ELF-1 (cell line): Measurements from ENCODE around the gene DENND2C.

ENCODE experiments used
- DNase-seq: peaks from one replicate; pipeline ENCODE4 v3.0.0-alpha.2; 2016; ENCODE audit warnings: low read depth, low spot score

The DENND2C gene

DNA sequence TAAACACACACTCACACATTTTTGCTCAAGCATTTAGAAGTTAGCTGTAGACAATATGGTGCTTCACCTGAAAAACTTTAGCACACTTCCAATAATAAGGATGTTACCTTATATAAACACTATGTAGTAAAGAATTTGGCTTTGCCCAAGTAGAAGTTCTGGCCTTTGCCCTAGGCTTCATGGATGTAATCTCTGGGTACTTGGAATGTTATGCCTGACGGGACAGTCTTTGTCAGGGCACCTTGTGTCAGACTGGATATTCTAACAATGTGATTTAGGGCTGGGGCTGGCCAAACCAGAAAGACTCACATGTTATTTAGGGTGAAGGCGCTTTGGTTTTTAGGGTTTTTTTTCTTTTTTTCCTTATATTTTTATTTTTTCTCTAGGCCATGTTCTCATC, 124.1 kb downstream of the DENND2C start:
- DNase-seq = peak; percentile 12

DNA sequence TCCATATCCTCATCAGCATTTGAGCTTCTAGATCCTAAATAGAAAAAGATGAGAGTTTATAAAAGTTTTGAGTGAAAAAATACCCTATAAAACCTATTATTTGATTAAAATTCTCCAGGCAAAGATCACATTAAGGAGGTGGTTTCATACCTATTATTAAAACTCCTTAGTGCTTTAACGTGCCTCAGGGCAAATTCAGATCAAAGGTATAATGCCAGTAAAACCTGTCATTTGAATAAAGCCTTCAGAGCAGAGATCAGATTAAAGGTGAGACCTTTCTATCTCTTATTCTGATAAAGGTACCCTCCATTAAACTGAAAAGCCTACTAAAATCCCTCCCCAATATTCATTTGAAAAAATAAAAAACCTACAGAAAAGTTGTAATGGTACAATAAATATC, 124.5 kb downstream of the DENND2C start:
- no peak for DNase-seq

DNA sequence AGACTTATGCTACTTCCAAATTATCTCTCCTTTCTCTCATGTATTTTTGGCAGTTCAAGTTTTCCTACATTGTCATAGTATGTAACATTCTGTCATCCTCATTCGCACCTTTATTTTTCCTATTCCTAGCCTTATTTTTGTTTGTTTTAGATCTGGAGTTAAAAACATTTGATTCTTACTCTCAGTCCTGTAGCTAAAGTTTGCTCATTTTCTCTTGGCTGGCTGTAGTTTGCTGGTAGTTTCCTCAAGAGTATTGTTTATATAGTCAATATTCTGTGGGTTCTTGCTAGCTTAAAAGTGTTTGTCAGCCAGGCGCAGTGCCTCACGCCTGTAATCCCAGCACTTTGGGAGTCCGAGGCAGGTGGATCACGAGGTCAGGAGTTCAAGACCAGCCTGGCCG, 129.0 kb downstream of the DENND2C start:
- no peak for DNase-seq

DNA sequence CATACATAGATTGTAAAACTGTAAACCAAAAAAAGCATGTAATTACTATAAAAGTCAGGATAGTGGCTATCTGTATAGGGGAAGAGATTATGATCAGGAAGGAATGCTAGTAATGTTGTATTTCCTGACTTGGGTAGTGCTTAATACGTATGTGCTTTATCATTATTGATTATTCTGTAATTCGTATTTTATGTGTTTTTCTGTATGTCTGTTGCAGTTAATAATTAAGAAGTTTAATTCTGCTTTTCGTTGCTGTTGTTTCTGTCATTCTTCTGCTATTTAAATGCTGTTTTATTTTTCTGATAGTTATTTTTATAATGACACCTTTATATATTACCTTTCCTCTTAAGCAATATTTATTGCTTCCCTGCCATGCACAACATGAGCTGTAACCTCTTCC, 129.6 kb downstream of the DENND2C start:
- DNase-seq = no peak

DNA sequence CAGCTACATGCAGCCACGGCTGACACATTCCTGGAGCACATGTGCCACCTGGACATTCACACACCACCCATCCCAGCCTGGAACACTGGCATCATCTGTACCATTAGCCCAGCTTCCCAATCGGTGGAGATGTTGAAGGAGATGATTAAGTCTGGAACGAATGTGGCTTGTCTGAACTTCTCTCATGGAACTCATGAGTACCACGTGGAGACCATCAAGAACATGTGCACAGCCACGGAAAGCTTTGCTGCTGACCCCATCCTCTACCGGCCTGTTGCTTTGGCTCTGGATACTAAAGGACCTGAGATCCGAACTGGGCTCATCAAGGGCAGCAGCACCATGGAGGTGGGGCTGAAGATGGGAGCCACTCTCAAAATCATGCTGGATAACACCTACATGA, 133.8 kb downstream of the DENND2C start:
- no peak for DNase-seq

DNA sequence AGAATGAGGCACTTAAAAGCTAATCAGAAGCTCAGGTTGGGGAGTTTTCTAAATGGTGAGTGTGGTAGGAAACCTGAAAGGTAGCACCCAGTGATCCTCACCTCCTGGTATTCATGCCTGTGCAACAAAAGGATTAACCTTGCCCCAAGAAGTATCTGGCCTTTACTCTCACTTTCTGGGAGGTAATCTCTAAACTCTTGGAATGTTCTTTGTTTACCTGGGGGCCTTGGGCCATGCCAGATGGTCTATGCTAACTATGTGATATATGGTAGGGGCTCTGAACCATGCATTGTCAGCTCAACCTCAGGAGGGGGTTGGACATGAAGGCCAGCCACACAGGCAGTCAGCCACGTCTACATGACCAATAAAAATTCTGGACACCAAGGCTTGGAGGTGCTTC, 134.4 kb downstream of the DENND2C start:
- DNase-seq = peak; percentile 45
